ENCODE results near the gene PRDM16. TPM values are rescaled to one million over a fixed set of nuclear protein-coding genes. Genes with fewer than 3 reads are reported as not detected.

Gene PRDM16
- total RNA-seq, 4 donors from 2014 or later: 0.08 to 0.19 (median 0.12) TPM

DNA sequence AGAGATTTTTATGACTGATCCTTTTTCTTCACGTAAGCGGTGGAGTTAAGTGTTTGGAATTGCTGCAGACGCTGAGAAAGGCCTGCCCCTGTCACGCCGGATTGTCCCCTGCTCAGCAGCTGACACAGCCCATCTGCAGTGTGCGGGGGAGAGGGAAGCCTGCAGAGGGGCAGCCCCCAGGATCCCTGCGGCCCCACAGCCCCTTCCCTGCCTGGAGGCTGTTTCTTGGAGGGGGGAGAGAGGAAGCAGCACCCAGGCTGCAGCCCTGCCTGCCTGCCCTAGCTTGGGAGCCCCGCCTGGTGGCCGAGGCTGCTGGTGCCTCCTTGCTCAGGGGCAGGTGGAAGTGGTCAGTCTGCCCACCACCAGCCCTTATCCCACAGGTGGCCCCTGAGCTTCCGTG, 50.7 kb downstream of the PRDM16 start:
- Histone ChIP-seq H3K27ac (no peak overlapping the region), H3K36me3 (no peaks in the 10 kb centered on the region), H3K4me3 (no peak overlapping the region), H3K4me1 (no peaks in the 10 kb centered on the region), H3K9me3 (no peaks in the 10 kb centered on the region), H3K27me3 (peaks cover 0 to 84% (median 0%) of the 10 kb centered on the region in 4 donors)
- TF ChIP-seq, protein P1, sequence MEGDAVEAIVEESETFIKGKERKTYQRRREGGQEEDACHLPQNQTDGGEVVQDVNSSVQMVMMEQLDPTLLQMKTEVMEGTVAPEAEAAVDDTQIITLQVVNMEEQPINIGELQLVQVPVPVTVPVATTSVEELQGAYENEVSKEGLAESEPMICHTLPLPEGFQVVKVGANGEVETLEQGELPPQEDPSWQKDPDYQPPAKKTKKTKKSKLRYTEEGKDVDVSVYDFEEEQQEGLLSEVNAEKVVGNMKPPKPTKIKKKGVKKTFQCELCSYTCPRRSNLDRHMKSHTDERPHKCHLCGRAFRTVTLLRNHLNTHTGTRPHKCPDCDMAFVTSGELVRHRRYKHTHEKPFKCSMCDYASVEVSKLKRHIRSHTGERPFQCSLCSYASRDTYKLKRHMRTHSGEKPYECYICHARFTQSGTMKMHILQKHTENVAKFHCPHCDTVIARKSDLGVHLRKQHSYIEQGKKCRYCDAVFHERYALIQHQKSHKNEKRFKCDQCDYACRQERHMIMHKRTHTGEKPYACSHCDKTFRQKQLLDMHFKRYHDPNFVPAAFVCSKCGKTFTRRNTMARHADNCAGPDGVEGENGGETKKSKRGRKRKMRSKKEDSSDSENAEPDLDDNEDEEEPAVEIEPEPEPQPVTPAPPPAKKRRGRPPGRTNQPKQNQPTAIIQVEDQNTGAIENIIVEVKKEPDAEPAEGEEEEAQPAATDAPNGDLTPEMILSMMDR (IDR thresholded peaks at IDR 0.05): no peak
- no peak for TF ChIP-seq POLR2A (IDR thresholded peaks at IDR 0.05)
- WGBS, 2 donors: 74 to 81% methylated on average over 5 to 7 of the region's 10 CpGs
- intact Hi-C loops (cut with DNase I): no loop called here
- no peak for DNase-seq

DNA sequence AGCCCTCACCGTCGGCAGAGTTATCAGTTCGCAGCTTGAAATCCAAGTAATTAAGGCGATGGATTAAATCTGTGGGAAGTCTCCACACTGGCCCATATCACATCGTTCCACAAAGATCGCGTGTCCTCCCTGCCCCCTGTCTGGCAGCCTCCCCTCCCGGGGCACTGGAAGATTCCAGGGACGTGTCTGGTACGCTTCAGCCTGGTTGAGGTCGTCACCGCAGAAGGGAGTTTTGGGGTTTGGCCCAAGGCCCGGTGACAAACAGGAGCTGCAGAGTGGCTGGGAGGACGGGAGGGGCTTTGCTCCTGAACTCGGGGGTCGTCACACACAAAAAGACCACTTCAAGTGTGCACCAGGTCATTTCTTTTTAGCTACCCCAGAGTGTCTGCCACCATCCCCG, 51.1 kb downstream of the PRDM16 start:
- intact Hi-C loops (cut with DNase I): no loop called here
- no peaks in the 10 kb centered on the region for H3K9me3 ChIP-seq
- H3K36me3 ChIP-seq: no peaks in the 10 kb centered on the region
- DNase-seq: no peak
- WGBS, 2 donors: 34% methylated on average over 3 of the region's 17 CpGs; no CpG with 5 or more reads in 1 of the 2 donors
- H3K4me1 ChIP-seq: no peaks in the 10 kb centered on the region
- no peak for TF ChIP-seq POLR2A (IDR thresholded peaks at IDR 0.05)
- TF ChIP-seq, protein P1 (IDR thresholded peaks at IDR 0.05): no peak
- H3K4me3 ChIP-seq: no peak overlapping the region
- peaks cover 0 to 82% (median 0%) of the 10 kb centered on the region in 4 donors for H3K27me3 ChIP-seq
- no peak overlapping the region for H3K27ac ChIP-seq

DNA sequence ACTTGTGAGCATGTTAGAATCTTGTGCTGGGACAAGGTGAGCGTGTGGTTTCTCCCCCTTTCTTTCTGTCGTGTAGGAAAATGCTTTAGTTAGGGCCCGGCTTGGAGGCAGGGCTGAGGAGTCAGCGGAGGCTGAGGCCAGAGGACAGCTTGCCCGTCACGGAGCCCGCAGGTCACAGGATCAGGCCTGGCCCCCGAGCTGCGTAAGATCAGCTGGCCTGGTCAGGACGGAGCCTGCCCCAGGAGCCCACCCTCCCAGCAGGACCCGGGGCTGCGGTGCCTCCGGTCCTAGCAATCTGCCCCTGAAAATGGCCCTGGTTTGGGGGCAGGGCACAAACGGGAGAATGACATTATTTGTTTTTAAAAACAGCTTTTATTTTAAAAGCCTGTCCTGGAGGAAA, 52.0 kb downstream of the PRDM16 start:
- no peaks in the 10 kb centered on the region for H3K9me3 ChIP-seq
- peaks cover 0 to 77% (median 0%) of the 10 kb centered on the region in 4 donors for H3K27me3 ChIP-seq
- no peaks in the 10 kb centered on the region for H3K36me3 ChIP-seq
- 47 to 70% methylated on average over 2 of the region's 14 CpGs for WGBS, 2 donors
- H3K4me3 ChIP-seq: no peak overlapping the region
- intact Hi-C loops (cut with DNase I): no loop called here
- TF ChIP-seq, protein P1 (IDR thresholded peaks at IDR 0.05): no peak
- TF ChIP-seq POLR2A (IDR thresholded peaks at IDR 0.05): no peak
- H3K4me1 ChIP-seq: peaks cover 0 to 7% (median under 1%) of the 10 kb centered on the region in 3 donors
- no peak overlapping the region for H3K27ac ChIP-seq
- DNase-seq: no peak

DNA sequence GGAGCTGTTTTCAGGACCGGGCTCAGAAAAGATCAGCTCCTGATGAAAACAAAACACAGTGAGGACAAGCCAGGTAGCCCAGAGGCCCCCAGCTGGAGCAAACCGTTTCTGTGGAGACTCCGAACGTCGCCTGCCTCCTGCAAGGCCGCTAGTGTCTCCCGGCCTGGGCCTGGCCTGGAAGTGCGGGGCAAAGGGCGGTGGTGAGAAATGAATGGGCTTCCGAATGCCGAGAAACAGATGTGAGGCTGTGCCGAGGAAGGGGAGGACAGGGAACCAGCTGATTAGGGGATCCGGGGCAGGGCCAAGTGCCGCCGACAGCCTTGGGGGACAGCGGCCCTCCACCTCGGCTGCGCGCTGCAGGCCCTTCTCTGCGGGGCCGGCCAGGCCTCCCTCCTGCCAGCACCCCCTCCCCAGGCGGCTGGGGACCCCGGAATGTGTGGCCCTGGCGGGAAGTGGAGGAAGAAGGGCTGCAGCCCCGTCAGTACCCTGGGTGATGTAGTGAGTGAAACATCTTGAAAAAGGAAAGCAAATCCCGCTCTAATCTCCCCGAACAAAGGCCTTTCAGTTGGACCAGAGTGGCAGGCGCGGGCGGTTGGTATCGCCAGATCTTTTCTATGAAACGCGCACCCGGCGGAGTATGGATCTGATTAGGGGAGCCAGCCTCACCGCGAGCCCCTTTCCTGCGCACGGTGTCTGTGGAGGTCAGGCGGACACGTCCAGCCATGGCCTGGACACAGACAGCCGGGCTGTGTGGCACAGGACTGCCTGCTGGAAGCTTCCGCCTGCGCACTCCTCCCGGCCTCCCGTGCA, 52.6 kb downstream of the PRDM16 start:
- H3K4me3 ChIP-seq: no peak overlapping the region
- DNase-seq: no peak
- intact Hi-C loops (cut with DNase I): no loop called here
- no peaks in the 10 kb centered on the region for H3K36me3 ChIP-seq
- H3K4me1 ChIP-seq: peaks cover 0 to 13% (median 6%) of the 10 kb centered on the region in 3 donors
- 48 to 69% methylated on average over 20 to 34 of the region's 46 CpGs for WGBS, 2 donors
- peaks cover 0 to 72% (median 0%) of the 10 kb centered on the region in 4 donors for H3K27me3 ChIP-seq
- no peaks in the 10 kb centered on the region for H3K9me3 ChIP-seq
- no peak overlapping the region for H3K27ac ChIP-seq
- TF ChIP-seq, protein P1 (IDR thresholded peaks at IDR 0.05): no peak
- TF ChIP-seq POLR2A (IDR thresholded peaks at IDR 0.05): no peak

DNA sequence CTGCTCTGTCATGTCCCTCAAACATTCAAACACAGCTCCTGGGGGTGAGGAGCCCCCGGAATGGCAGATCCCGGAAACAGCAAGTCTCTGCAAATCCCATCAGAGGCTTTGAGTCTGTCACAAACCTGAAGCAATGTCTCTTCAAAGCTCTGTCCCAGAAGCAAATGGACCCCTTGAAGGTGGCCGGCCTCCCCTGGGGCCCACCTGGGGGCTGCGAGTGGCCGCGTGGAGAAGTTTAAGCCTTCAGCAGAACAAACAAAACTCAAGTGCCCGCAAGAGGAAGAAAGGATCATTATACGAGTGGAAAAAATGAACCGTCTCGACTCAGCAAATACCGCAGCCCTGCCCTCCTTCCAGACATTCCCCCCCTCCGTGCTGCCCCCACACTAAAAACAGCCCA, 53.3 kb downstream of the PRDM16 start:
- 56 to 65% methylated on average over 6 to 10 of the region's 12 CpGs for WGBS, 2 donors
- intact Hi-C loops (cut with DNase I): no loop called here
- Histone ChIP-seq H3K9me3 (no peaks in the 10 kb centered on the region), H3K27ac (no peak overlapping the region), H3K36me3 (no peaks in the 10 kb centered on the region), H3K4me1 (peaks cover 0 to 17% (median 6%) of the 10 kb centered on the region in 3 donors), H3K27me3 (peaks cover 0 to 66% (median 0%) of the 10 kb centered on the region in 4 donors), H3K4me3 (no peak overlapping the region)
- no peak for TF ChIP-seq POLR2A (IDR thresholded peaks at IDR 0.05)
- TF ChIP-seq, protein P1 (IDR thresholded peaks at IDR 0.05): no peak
- no peak for DNase-seq
